Ovary (tissue), 9 donors: Measurements from ENCODE around the gene UBR3. TPM values are rescaled to one million over a fixed set of nuclear protein-coding genes. Genes with fewer than 3 reads are reported as not detected.

ENCODE experiments used
- DNase-seq, 5 donors: peaks; one replicate each; pipeline ENCODE4 v3.0.0-alpha.2; 2019 to 2020
- H3K27ac ChIP-seq, 2 donors: fragments of 200-600 bp; one replicate each; pipeline versions ENCODE4 v1.5.1 to v1.8.0; 2019 to 2022
- H3K27me3 ChIP-seq: fragments of 200-600 bp; one replicate; pipeline ENCODE4 v1.8.0; 2022
- H3K36me3 ChIP-seq: fragments of 200-600 bp; sonication (generic); one replicate; pipeline ENCODE4 v1.5.1; 2019
- H3K4me1 ChIP-seq: one replicate; pipeline ENCODE4 v1.8.1; 2013; ENCODE audit warnings: mild to moderate bottlenecking, moderate library complexity; ENCODE audit not compliant: insufficient read depth
- H3K4me3 ChIP-seq: fragments of 200-600 bp; sonication (generic); one replicate; pipeline ENCODE4 v1.5.1; 2017
- H3K9me3 ChIP-seq, 2 donors: fragments of 200-600 bp in 1 of 2; sonication (generic) in 1 of 2; one replicate each; pipeline versions ENCODE4 v1.5.1 to v1.8.1; 2013 to 2019; ENCODE audit warnings: mild to moderate bottlenecking in 1 of 2, moderate library complexity in 1 of 2
- CTCF ChIP-seq, 3 donors: fragments of 450-650 bp in 2 of 3; fragments of 200-600 bp in 1 of 3; IDR thresholded peaks; one replicate each; pipeline versions ENCODE4 v1.5.1 to v1.8.0; 2016 to 2022; ENCODE audit warnings: antibody characterized with exemption in 3 of 3, mild to moderate bottlenecking in 1 of 3
- EP300 ChIP-seq: sonication (generic); formaldehyde crosslinking; IDR thresholded peaks from one replicate; pipeline ENCODE4 v1.6.1; 2017; ENCODE audit warnings: antibody characterized with exemption
- POLR2A ChIP-seq: fragments of 450-650 bp; IDR thresholded peaks from one replicate; pipeline ENCODE4 v1.6.1; 2017; ENCODE audit warnings: antibody characterized with exemption, mild to moderate bottlenecking, moderate library complexity
- WGBS, 3 donors: extraction: QIAGEN DNeasy Blood & Tissue Kit in 1 of 3; methylation state at CpG; one replicate each; pipeline versions ENCODE4 v1.1.5 to v1.1.7; 2013 to 2017; 5-methylcytosine and 5-hydroxymethylcytosine counted together
- intact Hi-C, 4 donors: fragments of 100-400 bp; cut with DNase I; formaldehyde crosslinking; loops; one replicate each; pipeline versions ENCODE4 v1.11.0 to v1.15.1; 2022 to 2023
- polyA plus RNA-seq, 2 donors: library from polyadenylated mRNA; stranded (reverse); fragments of 200-250 nt in 1 of 2; fragments of 350-450 nt in 1 of 2; fragmentation: Illumina TruSeq in 1 of 2; extraction: RNeasy Lipid Tissue Mini Kit (QIAGEN cat#74804) in 1 of 2; gene quantifications; one replicate each; pipeline ENCODE4 v1.2.3, GENCODE V29; 2013 to 2014
- total RNA-seq, 7 donors: library from RNA; depleted of rRNA in 2 of 7; stranded (reverse); fragments of >200 nt in 2 of 7; fragmentation: NEBNext Ultra II Directional in 3 of 7; extraction: Animal tissue kit (Norgen Biotek cat#: 25700) in 3 of 7; gene quantifications; one replicate each; pipeline versions ENCODE4 v1.1.0 to v1.2.4, GENCODE V29; 2016 to 2023
- donor health status: DM: no; HTN: no; CAD: no; lungs with moderate emphysema.
- donor health status: DM: no; HTN: no; CAD: no.
- donor health status: Bipolar disorder and iron deficiency.
- donor health status: DM: yes; HTN: yes; CAD: no.
- donor health status: DM: no; HTN: no; CAD: no.
- donor health status: DM: yes; HTN: yes; CAD: no.

Gene UBR3
- total and polyA plus RNA-seq, 9 donors, result 13.6 to 63.4 (median 45.1) TPM

- WGBS, 3 donors, result 95 to 98% (median 98%) methylated on average over 3 of the region's 3 CpGs
- no peaks in the 10 kb centered on the region for H3K36me3 ChIP-seq
- no peak for DNase-seq
- no peak overlapping the region for H3K27ac ChIP-seq
- no peak for TF ChIP-seq EP300
- TF ChIP-seq POLR2A, result no peak
- no peak for TF ChIP-seq CTCF (IDR thresholded peaks at IDR 0.05)
- H3K27me3 ChIP-seq, result no peaks in the 10 kb centered on the region
- H3K4me1 ChIP-seq, result no peaks in the 10 kb centered on the region
- intact Hi-C loops, result no loop called here
- H3K9me3 ChIP-seq, result no peaks in the 10 kb centered on the region
- H3K4me3 ChIP-seq, result no peak overlapping the region
These were observed 220.2 kb downstream of the UBR3 start for GRCh38 chr2:170047331-170048065.

- 92 to 99% (median 95%) methylated on average over 2 of the region's 2 CpGs for WGBS, 3 donors
- no peaks in the 10 kb centered on the region for H3K4me1 ChIP-seq
- no peak overlapping the region for H3K4me3 ChIP-seq
- no peak overlapping the region for H3K27ac ChIP-seq
- no peaks in the 10 kb centered on the region for H3K27me3 ChIP-seq
- H3K36me3 ChIP-seq, result no peaks in the 10 kb centered on the region
- no peaks in the 10 kb centered on the region for H3K9me3 ChIP-seq
- intact Hi-C loops, result no loop called here
- TF ChIP-seq CTCF (IDR thresholded peaks at IDR 0.05) (no peak), POLR2A (no peak), EP300 (no peak)
- no peak for DNase-seq
These were observed 224.9 kb downstream of the UBR3 start for GRCh38 chr2:170052151-170052550.

GRCh38 chr2:170054997-170055396 lies 227.7 kb downstream of the UBR3 start:
- no peaks in the 10 kb centered on the region for H3K9me3 ChIP-seq
- no peaks in the 10 kb centered on the region for H3K36me3 ChIP-seq
- H3K4me3 ChIP-seq, result no peak overlapping the region
- H3K4me1 ChIP-seq, result no peaks in the 10 kb centered on the region
- intact Hi-C loops, result no loop called here
- TF ChIP-seq EP300, result no peak
- TF ChIP-seq CTCF (IDR thresholded peaks at IDR 0.05), result no peak
- no peak for TF ChIP-seq POLR2A
- WGBS, 3 donors, result 96 to 98% (median 98%) methylated on average over 5 of the region's 5 CpGs
- no peaks in the 10 kb centered on the region for H3K27me3 ChIP-seq
- DNase-seq, result no peak
- no peak overlapping the region for H3K27ac ChIP-seq

- intact Hi-C loops, result no loop called here
- H3K4me3 ChIP-seq, result no peak overlapping the region
- no peaks in the 10 kb centered on the region for H3K27me3 ChIP-seq
- no peaks in the 10 kb centered on the region for H3K4me1 ChIP-seq
- DNase-seq, result no peak
- 73 to 82% (median 78%) methylated on average over 1 of the region's 1 CpG for WGBS, 3 donors
- no peaks in the 10 kb centered on the region for H3K36me3 ChIP-seq
- H3K9me3 ChIP-seq, result no peaks in the 10 kb centered on the region
- no peak overlapping the region for H3K27ac ChIP-seq
- TF ChIP-seq EP300 (no peak), CTCF (IDR thresholded peaks at IDR 0.05) (no peak), POLR2A (no peak)
These were observed 229.6 kb downstream of the UBR3 start for GRCh38 chr2:170056900-170057299.
